K562 (cell line): ENCODE measurements around the gene SRMS. TPM values are rescaled to one million over a fixed set of nuclear protein-coding genes. Genes with fewer than 3 reads are reported as not detected.

Experiments
- ATAC-seq: fragments of 200-7000 bp; cut with Tn5 transposase; 3 replicates; pipeline ENCODE4 v1.9.1; 2020; ENCODE audit warnings: moderate library complexity
- BruUV-seq: library from RNA; stranded (reverse); fragments of 400-500 nt; replicated peaks from 2 replicates; lab custom pipeline; 2021; lab: Mats Ljungman, UMichigan
- CTCF ChIA-PET: fragments of 300-600 bp; formaldehyde crosslinking; extraction: SDS; loops from one replicate; lab custom pipeline; 2021; ENCODE audit warnings: low intra/inter-chr PET ratio; lab: Yijun Ruan, JAX
- POLR2A ChIA-PET: fragments of 300-600, 350-650 bp; sonication (Branson Sonifier 250); formaldehyde crosslinking; extraction: SDS; loops from one replicate; lab custom pipeline; 2021; ENCODE audit warnings: antibody characterized with exemption, inconsistent platforms; lab: Yijun Ruan, JAX
- DNase-seq, 4 experiments: peaks; one replicate each; pipeline versions ENCODE4 v3.0.0 to v3.0.0-alpha.2; 2011 to 2018; ENCODE audit warnings: low spot score in 3 of 4, mixed read lengths in 3 of 4; ENCODE audit errors: extremely low read depth in 1 of 4
- FAIRE-seq: peaks from 2 replicates; lab custom pipeline; 2011; peaks lifted over from hg19 to GRCh38; lab: Jason Lieb, UNC
- H2AFZ ChIP-seq: 2 replicates; pipeline ENCODE4 v1.6.0; 2011; ENCODE audit warnings: low read depth, low read length, control low read depth, inconsistent platforms
- H3K27ac ChIP-seq: fragments of 200-600 bp; 3 replicates; pipeline ENCODE4 v1.8.0; 2011; ENCODE audit warnings: low read depth, mild to moderate bottlenecking, control low read depth, inconsistent platforms, low read length, moderate library complexity, mixed read lengths; ENCODE audit errors: extremely low read depth
- H3K27me3 ChIP-seq, 2 experiments: fragments of 300-600 bp in 1 of 2; 2 replicates in 1 of 2; 3 replicates in 1 of 2; pipeline versions ENCODE4 v1.6.0 to v1.8.0; 2011; ENCODE audit warnings: inconsistent platforms in 2 of 2, low read length in 2 of 2, mild to moderate bottlenecking in 1 of 2, mixed read lengths in 1 of 2, moderate library complexity in 1 of 2; ENCODE audit not compliant: control insufficient read depth in 2 of 2, insufficient read depth in 2 of 2
- H3K36me3 ChIP-seq: fragments of 300-600 bp; 3 replicates; pipeline ENCODE4 v1.8.0; 2011; ENCODE audit warnings: mild to moderate bottlenecking, low read length, inconsistent platforms; ENCODE audit not compliant: control insufficient read depth, insufficient read depth
- H3K4me1 ChIP-seq, 2 experiments: fragments of 200-600 bp in 1 of 2; replicated peaks in 1 of 2; 2 replicates in 1 of 2; 3 replicates in 1 of 2; pipeline versions ENCODE4 v1.5.1 to v1.8.0; 2011; ENCODE audit warnings: inconsistent platforms in 2 of 2, low read length in 2 of 2, mild to moderate bottlenecking in 1 of 2, mixed read lengths in 1 of 2, moderate library complexity in 1 of 2; ENCODE audit not compliant: control insufficient read depth in 2 of 2, insufficient read depth in 2 of 2
- H3K4me2 ChIP-seq: 2 replicates; pipeline ENCODE4 v1.6.1; 2011; ENCODE audit warnings: low read length, control low read depth, inconsistent platforms, mixed read lengths; ENCODE audit not compliant: insufficient read depth
- H3K4me3 ChIP-seq: fragments of 200-600 bp; sonication (generic), shearing (Covaris generic); 2 replicates; pipeline ENCODE4 v1.5.1; 2016; ENCODE audit warnings: control low read depth, inconsistent platforms
- H3K79me2 ChIP-seq: fragments of 200-600 bp; 3 replicates; pipeline ENCODE4 v1.8.0; 2011; ENCODE audit warnings: low read length, inconsistent platforms; ENCODE audit not compliant: control insufficient read depth, insufficient read depth
- H3K9ac ChIP-seq, 2 experiments: 2 replicates each; pipeline versions ENCODE4 v1.6.0 to v1.6.1; 2011; ENCODE audit warnings: low read depth in 2 of 2, low read length in 2 of 2, control low read depth in 1 of 2, inconsistent platforms in 1 of 2, mild to moderate bottlenecking in 1 of 2, mixed read lengths in 1 of 2; ENCODE audit not compliant: insufficient read depth in 1 of 2
- H3K9me1 ChIP-seq: one replicate; pipeline ENCODE4 v1.6.0; 2011; ENCODE audit warnings: inconsistent platforms, mild to moderate bottlenecking, low read length, moderate library complexity; ENCODE audit not compliant: control insufficient read depth, insufficient read depth
- H3K9me3 ChIP-seq: replicated peaks from 2 replicates; pipeline ENCODE4 v1.5.1; 2011; ENCODE audit warnings: low read depth, low read length, inconsistent platforms; ENCODE audit not compliant: control insufficient read depth, insufficient read depth
- H4K20me1 ChIP-seq: replicated peaks from 2 replicates; pipeline ENCODE4 v1.6.1; 2011; ENCODE audit warnings: low read length, inconsistent platforms, mixed read lengths; ENCODE audit not compliant: control insufficient read depth, insufficient read depth
- ASH1L ChIP-seq: fragments of 450-650 bp; IDR thresholded peaks from 2 replicates; pipeline ENCODE4 v1.6.1; 2018; ENCODE audit warnings: borderline replicate concordance, mild to moderate bottlenecking, low read depth; ENCODE audit not compliant: partially characterized antibody
- ETV5 ChIP-seq: sonication (generic); formaldehyde crosslinking; IDR thresholded peaks from 2 replicates; pipeline ENCODE4 v1.4.0; 2020; ENCODE audit warnings: low read depth, mild to moderate bottlenecking, missing genetic modification reagents
- HCFC1 ChIP-seq: IDR thresholded peaks from 2 replicates; pipeline ENCODE4 v1.6.1; 2012; ENCODE audit warnings: low read depth, low read length, improper control_type of control experiment
- JUN ChIP-seq, 2 experiments: sonication (generic) in 1 of 2; formaldehyde crosslinking in 1 of 2; IDR thresholded peaks; 2 replicates each; pipeline versions ENCODE4 v1.6.1 to v1.8.0; 2012 to 2022; ENCODE audit warnings: borderline replicate concordance in 2 of 2, mild to moderate bottlenecking in 2 of 2, improper control_type of control experiment in 1 of 2, low read depth in 1 of 2, low read length in 1 of 2, missing genetic modification reagents in 1 of 2
- ZBTB12 ChIP-seq: fragments of 250-450 bp; sonication (Bioruptor Pico); IDR thresholded peaks from 2 replicates; pipeline ENCODE4 v1.4.0; 2020
- ZZZ3 ChIP-seq: fragments of 450-650 bp; IDR thresholded peaks from 2 replicates; pipeline ENCODE4 v1.6.1; 2016; ENCODE audit warnings: antibody characterized with exemption, mild to moderate bottlenecking, moderate library complexity
- WGBS: fragments of 100-300 bp; shearing (Covaris generic); methylation state at CpG from one replicate; pipeline ENCODE4 v1.1.6; 2016; ENCODE audit warnings: low coverage, mixed read lengths; ENCODE audit not compliant: insufficient coverage; ENCODE audit errors: missing lambda C conversion rate; 5-methylcytosine and 5-hydroxymethylcytosine counted together
- in situ Hi-C: fragments of 300-500 bp; cut with MboI; formaldehyde crosslinking; loops from 4 replicates; pipeline ENCODE4 v1.15.0; 2018; ENCODE audit warnings: inconsistent platforms, mixed read lengths
- intact Hi-C: fragments of 100-400 bp; cut with micrococcal nuclease; formaldehyde crosslinking; loops from 2 replicates; pipeline ENCODE4 v1.14.2; 2022
- polyA plus RNA-seq, 8 experiments: library from polyadenylated mRNA; depleted of rRNA in 4 of 8; stranded (reverse) in 5 of 8; unstranded in 3 of 8; fragments of >200 nt; fragmentation: Nextera tagmentation in 2 of 8; fragmentation: Illumina TruSeq in 1 of 8; extraction: Ambion mirVana in 2 of 8; extraction: Trizol in 1 of 8; gene quantifications; 2 replicates each; pipeline versions ENCODE4 v1.2.1 to v1.2.3, GENCODE V29; 2011 to 2014; ENCODE audit warnings: inconsistent platforms in 1 of 8, missing spikeins in 1 of 8
- total RNA-seq, 7 experiments: library from RNA; depleted of rRNA in 6 of 7; stranded (reverse); fragments of >200 nt in 6 of 7; fragmentation: Illumina TruSeq in 2 of 7; extraction: Trizol in 2 of 7; gene quantifications; 2 replicates each; pipeline versions ENCODE4 v1.2.1 to v1.2.3, GENCODE V29; 2011 to 2021; ENCODE audit warnings: low replicate concordance in 1 of 7
- TF ChIP-seq, protein P1 (sequence below): sonication (generic); formaldehyde crosslinking; IDR thresholded peaks from 2 replicates; pipeline ENCODE4 v1.5.0; 2020; ENCODE audit warnings: missing genetic modification reagents

The SRMS gene
- total and polyA plus RNA-seq, 9 of the 15 experiments (the other 6 are each of a cell fraction or from before 2014, with no cell fraction given), result 0.07 TPM; not detected in 8

- POLR2A ChIA-PET, result no interaction called here
- peaks cover 2% of the 10 kb centered on the region; the same call in 1 of the 2 replicates for H3K9me3 ChIP-seq
- TF ChIP-seq, protein P1, sequence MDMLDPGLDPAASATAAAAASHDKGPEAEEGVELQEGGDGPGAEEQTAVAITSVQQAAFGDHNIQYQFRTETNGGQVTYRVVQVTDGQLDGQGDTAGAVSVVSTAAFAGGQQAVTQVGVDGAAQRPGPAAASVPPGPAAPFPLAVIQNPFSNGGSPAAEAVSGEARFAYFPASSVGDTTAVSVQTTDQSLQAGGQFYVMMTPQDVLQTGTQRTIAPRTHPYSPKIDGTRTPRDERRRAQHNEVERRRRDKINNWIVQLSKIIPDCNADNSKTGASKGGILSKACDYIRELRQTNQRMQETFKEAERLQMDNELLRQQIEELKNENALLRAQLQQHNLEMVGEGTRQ (CRISPR knock-in tag), result no peak
- TF ChIP-seq HCFC1, result no peak
- no peak for TF ChIP-seq ZBTB12 (CRISPR knock-in tag)
- no peak for TF ChIP-seq ETV5 (CRISPR knock-in tag)
- TF ChIP-seq JUN (IDR thresholded peaks at IDR 0.05; ENCODE audit: borderline replicate concordance, low read depth, low read length), result no peak
- TF ChIP-seq JUN (CRISPR knock-in tag; IDR thresholded peaks at IDR 0.05; ENCODE audit: borderline replicate concordance), result no peak
- TF ChIP-seq ASH1L, result no peak
- no peak for TF ChIP-seq ZZZ3
- TF ChIP-seq, all 486 proteins: peak for 0
- Histone ChIP-seq H4K20me1 (no peaks in the 10 kb centered on the region), H3K27me3 (peaks cover 42 to 51% of the 10 kb centered on the region in 2 experiments), H3K4me3 (no peak overlapping the region), H3K27ac (no peak overlapping the region), H3K9ac (no peak overlapping the region), H3K4me1 (peaks cover 0 to 11% of the 10 kb centered on the region in 2 experiments; a peak in 4 of 5 replicates), H3K4me2 (no peak overlapping the region), H3K9me1 (no peaks in the 10 kb centered on the region), H3K79me2 (no peaks in the 10 kb centered on the region), H2AFZ (no peak overlapping the region), H3K36me3 (no peaks in the 10 kb centered on the region)
- no TSS peak for BruUV-seq
- no peak for FAIRE-seq
- WGBS, result 0% methylated on average over 3 of the region's 3 CpGs
- no peak for ATAC-seq
- intact Hi-C loops, result no loop called here
- in situ Hi-C loops, result no loop called here
- CTCF ChIA-PET, result no interaction called here
- no peak for DNase-seq
Observed at GRCh38 chr20:63513207-63513606, 34.3 kb downstream of the SRMS start.
